PC-9 (cell line): Measurements from ENCODE around the gene NMUR1.

Experiments used
- EZH2 ChIP-seq: fragments of 200-600 bp; sonication (generic); IDR thresholded peaks from 2 replicates; pipeline ENCODE4 v1.8.0; 2017; ENCODE audit warnings: antibody characterized with exemption, low read depth
- TF ChIP-seq, protein P1 (sequence below): fragments of 200-600 bp; sonication (generic); conservative IDR thresholded peaks from 2 replicates; pipeline ENCODE4 v1.6.1; 2017; ENCODE audit warnings: mixed run types, antibody characterized with exemption, mild to moderate bottlenecking, moderate library complexity

DNA sequence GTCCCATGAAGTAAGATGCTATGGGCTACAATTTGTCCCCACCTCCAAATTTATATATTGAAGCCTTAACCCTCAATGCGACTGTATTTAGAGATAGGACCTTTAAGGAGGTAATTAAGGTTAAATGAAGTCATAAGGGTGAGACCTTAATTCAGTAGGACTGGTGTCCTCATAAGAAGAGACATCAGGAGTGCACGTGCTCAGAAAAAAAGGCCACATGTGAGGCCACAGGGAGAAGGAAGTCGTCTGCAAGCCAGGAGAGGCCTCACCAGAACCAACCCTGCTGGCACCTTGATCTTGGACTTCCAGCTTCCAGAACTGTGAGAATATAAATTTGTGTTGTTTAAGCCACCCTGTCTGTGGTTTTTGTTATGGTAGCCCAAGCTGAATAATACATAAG is 36.9 kb upstream of the NMUR1 start:
- TF ChIP-seq, protein P1, sequence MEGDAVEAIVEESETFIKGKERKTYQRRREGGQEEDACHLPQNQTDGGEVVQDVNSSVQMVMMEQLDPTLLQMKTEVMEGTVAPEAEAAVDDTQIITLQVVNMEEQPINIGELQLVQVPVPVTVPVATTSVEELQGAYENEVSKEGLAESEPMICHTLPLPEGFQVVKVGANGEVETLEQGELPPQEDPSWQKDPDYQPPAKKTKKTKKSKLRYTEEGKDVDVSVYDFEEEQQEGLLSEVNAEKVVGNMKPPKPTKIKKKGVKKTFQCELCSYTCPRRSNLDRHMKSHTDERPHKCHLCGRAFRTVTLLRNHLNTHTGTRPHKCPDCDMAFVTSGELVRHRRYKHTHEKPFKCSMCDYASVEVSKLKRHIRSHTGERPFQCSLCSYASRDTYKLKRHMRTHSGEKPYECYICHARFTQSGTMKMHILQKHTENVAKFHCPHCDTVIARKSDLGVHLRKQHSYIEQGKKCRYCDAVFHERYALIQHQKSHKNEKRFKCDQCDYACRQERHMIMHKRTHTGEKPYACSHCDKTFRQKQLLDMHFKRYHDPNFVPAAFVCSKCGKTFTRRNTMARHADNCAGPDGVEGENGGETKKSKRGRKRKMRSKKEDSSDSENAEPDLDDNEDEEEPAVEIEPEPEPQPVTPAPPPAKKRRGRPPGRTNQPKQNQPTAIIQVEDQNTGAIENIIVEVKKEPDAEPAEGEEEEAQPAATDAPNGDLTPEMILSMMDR, result no peak
- no peak for TF ChIP-seq EZH2
